ENCODE results near the gene GORASP1. TPM values are rescaled to one million over a fixed set of nuclear protein-coding genes. Genes with fewer than 3 reads are reported as not detected.

GORASP1 gene
- polyA plus RNA-seq, 3 donors: 62.7 to 80.3 (median 80.0) TPM

DNA sequence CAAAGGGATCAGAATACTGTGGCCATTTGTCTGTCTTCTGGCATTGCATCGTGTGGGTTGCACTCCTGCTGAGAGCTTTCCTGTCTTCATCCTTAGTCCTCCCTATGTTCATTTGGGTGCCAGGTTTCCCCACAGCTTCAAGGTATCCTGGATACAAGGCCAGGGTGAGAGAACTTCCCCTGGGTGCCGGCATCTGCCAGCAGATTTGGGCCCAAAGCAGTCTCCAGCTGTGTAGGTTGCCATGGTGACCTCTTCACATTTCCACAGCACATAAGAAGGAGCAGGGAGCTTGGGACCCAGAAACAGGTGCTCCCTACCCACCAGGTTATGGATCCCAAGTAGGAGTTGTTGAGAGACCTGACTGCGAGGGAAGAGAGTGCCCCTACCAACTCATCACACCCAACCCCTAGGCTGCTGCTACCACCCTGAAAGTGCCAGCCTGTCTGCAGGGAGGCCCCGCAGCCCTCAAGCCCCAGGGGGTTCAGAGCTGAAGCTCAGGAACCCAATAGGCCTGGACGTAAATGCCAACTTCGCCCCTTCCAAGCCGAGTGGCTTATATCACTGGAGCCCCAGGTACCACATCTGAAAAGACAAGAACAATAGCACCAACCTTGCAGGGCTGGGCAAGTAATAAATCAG is 20.0 kb upstream of the GORASP1 start:
- DNase-seq: no peak

DNA sequence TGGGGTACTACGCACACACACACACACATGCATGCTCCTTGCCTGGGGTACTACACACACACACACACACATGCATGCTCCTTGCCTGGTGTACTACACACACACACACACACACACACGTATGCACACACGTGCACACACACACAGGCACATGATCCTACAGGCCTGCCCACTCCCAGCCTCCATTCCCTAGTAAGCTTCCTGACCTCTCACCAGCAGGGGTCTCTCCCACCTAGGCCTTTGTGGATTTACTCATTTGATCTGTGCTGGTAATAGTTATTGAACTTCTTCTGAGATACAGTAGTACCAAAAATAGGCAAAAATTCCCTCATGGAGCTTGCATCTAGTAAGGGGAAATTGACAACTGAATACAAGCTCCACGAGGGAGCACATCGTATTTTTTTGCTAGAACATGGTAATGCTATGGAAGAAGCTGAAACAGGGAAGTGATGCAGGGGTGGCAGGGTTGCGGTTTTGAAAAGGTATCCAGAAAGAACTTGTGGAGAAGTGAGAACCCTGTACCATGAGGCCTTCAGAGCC is 19.2 kb upstream of the GORASP1 start:
- peak; percentile 38 for DNase-seq

DNA sequence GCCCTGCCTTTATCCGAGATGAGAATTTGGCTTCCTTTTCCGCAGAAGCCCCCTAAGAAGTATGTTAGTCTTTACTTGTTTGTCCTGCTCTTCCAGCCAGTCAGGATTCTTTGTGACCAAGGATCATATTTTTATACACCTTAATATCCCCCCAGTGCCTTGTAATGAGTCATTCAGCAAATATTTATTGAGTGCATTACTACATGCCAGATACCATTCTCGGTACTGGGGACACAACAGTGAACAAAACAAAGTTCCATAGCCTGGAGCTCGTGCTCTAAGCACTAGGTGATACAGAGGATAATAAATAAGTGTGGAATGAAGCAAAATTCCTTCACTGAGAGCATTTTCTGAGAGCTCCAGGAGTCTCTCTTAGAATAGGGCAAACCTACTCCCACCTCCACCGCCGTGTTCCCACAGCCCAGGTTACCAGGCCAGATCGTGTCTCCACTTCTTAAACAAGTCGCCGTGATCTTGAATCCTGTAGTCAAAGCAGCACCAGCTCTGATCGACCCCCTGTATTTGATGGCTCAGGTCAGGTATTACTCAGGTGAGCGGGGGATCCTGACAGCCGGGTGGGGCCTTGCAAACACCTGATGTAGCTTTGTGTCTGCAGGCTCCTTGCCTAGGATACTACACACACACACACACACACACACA is 18.5 kb upstream of the GORASP1 start:
- no peak for DNase-seq

DNA sequence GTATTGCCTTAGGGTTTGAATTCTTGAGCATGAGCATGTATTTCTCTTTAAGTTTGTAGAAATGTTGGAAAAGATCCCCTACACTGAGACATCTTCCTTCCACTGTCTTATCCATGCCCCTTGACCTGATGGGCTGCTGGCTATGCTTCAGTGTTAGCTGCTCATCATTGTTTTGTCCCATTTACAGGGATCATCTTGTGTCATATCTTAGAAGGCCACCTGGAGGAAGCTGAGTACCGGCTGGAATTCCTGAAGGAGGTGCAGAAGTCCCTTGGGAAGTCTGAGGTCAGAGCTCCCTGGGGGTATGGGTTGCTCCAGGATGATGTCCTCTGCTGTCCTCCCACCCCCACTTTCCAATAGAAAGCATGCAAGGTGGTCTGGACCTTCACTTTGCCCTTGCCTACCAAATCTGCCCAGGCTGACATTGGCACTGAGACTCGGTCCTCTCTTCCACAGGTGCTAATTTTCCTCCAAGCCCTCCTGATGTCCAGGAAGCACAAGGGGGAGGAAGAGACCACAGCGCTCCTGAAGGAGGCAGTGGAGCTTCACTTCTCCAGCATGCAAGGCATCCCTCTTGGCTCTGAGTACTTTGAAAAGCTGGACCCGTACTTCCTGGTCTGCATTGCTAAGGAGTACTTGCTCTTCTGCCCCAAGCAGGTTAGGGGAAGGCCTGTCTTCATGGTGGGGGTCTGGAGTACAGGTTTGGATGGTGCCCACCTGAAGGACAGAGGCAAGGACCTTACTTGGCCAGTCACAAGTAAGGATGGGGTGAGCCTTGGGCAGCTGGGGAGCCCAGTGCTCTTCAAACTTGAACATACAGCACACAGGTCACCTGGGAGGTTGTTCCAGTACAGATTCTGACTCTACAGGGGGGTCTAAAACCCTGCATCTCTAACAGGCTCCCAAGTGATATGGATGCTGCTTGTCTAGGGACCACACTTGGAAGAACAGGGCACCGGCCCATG is 17.7 kb upstream of the GORASP1 start:
- DNase-seq: no peak

DNA sequence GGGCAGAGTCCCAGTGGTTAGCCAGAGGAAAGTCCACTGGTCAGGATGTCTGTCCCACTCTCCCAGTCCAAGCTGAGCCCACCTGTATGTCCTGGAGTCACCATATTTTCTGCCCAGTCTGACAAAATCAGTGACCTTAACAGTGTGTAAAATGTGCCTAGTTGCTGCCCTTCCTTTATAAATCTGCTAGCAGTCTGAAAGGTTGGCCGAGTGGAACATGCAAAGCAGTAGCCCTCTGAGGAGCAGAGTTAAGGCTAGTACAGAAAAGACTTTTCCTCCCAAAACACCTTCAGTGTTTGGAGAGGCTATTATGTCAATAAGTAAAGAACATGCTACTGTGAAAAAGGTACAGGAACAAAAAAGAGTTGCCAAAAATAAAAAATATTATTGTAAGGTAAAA is 15.4 kb upstream of the GORASP1 start:
- no peak for DNase-seq

DNA sequence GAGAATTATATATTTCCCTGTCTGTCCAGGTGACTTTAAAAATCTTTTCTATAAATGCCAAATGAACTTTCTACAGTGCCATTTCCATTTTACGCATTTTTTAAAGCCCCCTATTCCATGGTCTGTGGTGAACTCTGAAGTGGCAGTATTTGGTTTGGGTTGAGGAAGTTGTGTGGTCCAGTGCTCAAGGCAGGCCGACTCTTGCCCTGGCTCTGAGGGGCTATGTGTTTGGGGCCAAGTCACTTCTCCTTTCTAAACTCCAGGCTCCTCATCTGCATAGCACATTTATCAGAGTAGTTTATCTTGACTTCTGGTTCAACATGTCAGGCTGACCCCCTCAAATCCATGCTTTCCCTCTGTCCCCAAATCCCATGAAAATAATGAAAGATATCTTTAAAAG is 14.2 kb upstream of the GORASP1 start:
- no peak for DNase-seq

DNA sequence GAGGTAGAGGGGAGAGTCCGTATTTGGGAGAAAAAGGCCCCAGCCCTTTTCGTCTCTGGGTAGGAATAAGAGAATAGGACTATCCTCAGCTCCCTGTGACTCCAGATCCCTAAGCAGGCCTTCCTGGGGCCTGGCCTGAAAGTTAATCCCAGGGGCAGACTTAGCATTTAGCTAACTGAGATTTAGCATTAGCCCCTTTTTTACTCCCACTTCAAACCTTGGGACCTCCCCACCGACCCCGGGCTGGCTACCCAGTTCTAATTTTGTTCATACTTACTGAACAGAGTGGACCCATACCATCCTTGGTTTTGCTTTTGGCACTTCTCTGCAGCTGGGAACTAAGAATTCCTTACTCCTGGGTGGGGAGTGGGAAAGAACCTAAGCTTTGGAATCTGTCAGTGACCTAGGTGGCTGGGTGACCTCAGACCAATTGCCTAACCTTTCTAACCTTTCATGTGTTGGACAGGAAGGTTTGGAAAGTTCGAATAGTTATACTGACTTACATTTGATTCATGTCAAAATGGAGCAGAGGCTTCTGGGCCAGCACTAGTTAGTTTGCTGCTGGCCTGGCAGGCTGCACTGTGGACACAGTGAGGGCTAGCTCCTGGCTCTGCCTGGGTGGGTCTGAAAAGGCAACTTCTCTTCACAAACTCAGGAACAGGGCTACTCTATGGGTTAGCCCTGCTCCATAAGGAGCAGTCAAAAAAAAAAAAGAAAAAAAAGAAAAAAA is 11.7 kb upstream of the GORASP1 start:
- no peak for DNase-seq

DNA sequence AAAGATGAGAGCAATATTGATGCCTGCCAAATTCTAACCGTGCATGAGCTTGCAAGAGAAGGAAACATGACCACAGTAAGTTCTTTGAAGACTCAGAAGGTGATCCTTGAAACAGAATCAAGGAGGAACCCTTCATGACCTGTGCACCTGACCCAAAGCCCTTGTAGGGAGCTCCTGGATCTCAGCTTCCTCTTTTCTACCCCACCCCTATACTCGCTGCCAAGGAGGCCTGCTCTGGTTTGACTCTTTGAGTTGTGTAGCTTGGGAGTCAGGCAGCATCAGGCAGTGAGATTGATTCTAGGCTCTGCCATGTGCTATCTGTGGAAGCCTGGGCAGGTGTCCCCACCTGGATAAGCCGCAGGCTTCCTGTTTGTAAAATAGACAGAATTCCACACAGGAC is 10.7 kb upstream of the GORASP1 start:
- DNase-seq: no peak

DNA sequence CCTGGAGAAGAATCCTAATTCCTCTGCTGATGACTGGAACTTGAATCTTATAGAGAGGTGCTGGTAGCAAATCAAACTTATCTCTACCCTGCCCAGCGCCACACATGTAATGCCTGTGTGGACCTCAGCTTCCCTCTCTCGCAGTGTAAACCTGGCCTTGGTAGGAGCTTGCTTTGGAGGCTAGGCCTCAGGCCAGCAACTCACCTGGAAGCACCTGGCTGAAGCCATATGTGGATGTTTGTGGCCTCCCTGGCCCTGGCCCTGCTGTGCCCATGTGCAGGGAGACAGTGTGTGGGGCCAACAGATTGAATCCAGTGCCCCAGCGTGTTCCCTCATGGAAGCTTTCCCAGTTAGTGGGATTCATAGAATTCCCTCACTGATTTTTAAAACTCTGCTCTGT is 8.4 kb upstream of the GORASP1 start:
- DNase-seq: no peak

DNA sequence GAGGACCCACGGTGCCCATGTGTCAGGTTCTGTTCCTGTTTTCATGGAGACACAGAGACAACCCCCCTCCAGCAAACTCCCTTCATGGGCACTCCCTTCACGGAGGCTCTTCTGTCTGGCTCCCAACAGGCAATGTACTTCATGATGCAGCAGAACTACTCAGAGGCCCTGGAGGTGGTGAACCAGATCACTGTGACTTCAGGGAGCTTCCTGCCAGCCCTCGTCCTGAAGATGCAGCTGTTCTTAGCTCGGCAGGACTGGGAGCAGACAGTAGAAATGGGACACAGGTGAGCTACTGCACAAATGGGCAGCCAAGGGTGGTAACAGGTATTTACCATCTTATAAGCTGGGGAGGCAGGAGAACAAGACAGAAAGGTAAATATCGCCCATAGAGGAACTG is 7.0 kb upstream of the GORASP1 start:
- DNase-seq: no peak

DNA sequence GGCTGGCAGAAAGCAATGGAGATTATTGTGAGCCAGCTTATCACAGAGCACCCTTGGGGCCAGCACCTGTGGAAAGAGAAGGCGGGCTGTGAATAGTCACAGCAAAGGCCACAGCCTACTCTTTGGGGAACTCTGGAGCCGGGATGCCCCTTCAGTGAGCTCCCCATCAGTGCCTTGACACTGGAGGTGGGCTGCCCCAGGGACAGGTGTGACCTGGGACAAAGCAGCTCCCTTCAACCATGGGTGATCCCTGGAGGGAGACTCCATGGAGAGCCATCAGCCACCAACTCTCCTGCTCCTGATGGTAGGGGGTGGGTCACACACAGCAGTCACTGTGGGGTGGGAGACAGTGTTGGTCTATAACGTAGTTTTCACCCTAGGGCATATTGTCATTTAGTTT is 5.9 kb upstream of the GORASP1 start:
- DNase-seq: no peak

DNA sequence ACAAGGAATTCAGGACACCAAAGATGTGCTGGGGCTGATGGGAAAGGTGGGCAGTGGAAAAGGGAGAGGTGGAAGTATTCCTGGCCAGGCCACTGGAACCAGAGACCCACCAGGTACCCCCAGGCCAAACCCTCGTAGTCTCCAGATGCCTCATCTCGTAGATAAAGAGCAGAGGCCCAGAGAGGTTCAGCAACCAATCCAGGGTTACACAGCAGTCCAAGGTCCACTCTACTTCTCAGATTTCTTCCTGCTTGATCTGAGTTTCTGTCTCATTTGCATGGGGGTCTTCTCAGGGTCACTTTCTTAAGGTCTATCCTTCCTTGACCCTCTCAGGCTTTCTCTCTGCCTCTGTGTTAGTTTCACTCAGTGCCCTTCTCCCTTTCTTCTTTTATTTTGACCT is 5.1 kb upstream of the GORASP1 start:
- DNase-seq: no peak

DNA sequence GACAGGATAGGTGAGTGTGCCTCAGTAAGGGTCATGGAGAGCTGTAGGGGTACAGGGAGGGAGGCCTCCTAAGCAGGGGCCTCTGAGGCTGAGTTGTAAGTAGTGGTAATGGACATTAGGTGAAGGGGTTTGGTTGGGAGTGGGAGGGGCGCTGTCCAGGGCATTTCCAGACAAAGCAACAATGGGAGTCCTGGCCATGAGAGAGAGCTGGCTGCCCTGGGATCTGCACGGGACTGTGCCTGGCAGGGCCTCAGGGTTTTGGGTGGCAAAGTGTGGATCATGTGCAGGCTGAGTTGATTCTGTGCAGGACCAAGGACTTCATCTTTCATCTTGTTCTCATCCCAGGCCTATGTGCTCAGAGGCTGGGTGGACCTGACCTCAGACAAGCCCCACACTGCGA is 4.7 kb upstream of the GORASP1 start:
- DNase-seq: no peak

DNA sequence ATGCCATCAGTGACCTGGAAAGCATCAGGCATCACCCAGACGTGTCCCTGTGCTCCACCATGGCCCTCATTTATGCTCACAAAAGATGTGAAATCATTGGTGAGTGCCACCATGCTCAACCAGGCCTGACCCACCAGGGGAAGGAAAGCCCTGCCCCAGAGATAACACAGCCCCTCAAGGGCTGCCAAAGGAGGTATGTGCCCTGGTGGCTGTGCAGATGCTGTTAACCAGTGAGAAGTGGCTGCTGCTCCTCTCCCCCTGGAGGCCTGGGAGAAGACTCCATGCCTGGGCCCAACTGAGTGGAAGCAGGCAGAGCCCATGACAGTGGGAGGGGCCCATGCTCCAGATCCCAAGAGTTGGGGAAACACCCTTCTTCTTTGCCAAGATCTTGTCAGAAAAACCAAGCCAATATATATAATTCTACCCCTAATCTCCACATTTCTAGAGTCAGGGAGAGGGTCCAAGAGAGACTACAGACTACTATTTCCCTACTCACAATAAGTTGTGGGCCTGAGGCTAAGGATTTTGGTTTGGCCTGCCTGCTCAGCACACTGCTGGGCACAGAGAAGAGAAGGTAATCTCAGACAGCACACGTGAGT is 2.7 kb upstream of the GORASP1 start:
- DNase-seq: no peak

DNA sequence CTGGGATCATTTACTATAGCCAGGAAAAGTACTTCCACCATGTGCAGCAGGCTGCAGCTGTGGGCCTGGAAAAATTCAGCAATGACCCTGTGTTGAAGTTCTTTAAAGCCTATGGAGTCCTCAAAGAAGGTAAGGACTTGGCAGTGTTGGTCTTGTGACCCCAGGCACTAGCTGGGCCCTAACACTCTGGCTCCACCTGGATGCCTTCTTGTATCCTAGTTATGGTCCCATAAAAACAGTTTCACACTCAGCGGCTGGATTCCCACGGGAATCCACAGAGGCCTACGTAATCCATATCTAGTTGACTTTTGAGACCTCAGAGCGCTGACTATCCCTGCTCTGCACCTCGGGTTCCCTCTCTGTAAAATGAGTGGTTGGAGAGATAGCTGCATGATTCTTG is 1.7 kb upstream of the GORASP1 start:
- DNase-seq: no peak

DNA sequence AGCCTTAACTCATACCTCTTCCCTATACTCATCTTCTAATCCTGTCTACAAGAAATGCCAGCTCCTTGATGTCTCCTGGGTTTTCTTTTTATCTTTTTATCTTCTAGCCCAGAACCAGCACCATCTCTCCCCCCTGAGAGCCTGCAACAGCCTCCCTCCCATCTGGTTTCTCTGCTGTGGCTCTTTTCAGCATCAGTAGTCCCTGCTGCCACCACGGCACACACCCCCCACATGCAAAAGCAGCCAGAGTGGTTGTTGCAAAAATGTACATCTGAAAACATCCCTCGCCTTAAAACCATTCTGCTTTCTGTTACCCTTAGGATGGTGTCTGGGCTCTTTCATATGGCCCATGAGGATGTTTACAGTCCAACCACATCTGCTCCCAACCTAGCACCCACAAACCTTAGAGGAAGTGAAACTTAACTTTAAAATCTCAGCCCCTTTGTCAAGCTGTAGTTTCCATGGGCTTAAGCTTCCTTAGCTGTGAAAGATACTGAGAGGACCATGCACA is 828 bp upstream of the GORASP1 start:
- DNase-seq: no peak

DNA sequence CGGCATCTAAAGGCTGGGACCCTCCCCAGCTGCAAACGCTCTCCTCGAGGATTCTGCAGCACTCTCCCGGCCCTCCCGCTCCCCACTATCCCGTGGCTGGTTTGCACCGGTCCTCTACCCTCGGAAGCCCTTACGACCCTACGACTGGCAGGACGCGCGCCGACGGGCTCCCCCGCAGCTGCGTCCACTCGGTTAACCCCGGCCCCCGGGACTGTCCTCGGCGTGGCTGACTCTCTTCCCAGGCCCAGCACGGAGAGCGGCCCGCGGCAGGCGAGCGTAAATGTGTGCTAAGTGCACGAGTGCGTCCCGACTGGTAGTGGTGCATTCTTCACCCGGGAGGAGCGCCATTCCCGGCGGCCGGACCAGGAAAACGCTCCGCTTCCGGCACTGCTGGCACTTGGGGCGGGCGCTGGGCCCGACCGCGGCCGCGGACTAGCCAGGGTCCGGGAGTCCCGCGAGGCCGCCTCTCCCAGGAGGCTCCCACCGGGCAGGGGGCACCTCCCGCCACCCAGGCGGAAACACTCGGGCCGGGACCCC is 508 bp downstream of the GORASP1 start:
- no peak for DNase-seq

DNA sequence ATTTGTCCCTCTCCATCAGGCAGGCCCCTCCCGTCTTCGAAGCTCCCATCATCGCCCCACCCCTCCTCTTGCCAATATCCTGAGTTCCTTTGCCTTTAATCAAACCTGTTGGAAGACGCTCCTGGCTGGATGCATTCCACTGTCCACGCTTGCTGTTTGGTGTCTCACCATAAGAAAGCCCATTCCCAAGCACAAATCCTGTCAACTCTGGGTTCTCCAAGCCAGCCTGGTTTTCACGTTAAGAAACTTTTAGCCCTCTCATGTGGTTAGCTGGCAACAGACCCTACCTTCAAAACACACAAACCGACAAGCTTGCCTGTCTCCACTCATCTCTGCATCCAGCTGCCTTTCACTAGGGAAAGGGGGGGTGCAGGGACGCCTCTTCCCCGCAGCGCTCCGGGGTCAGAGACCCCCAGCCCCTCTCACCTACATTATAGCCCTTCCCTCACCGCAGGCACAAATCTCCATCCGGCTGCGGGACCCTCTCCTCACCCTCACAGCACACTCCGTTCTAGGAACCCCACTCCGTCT is 1.1 kb downstream of the GORASP1 start:
- no peak for DNase-seq

DNA sequence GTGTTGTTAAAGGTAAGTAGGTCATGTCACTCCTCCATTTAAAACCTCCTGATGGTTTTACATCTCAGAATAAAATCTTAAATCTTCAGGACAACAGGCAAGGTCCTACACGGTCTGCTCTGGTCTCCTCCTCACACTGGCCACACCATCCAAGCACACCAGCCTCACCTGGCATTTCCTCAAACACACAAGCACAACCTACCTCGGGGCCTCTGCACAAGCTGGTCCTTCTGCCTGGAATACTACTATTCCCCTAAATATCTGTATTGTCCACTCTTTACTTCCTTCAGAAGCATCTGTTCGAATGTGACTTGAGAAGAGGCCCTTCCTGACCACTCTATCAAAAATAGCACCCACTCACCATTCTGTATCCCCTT is 1.8 kb downstream of the GORASP1 start:
- no peak for DNase-seq

DNA sequence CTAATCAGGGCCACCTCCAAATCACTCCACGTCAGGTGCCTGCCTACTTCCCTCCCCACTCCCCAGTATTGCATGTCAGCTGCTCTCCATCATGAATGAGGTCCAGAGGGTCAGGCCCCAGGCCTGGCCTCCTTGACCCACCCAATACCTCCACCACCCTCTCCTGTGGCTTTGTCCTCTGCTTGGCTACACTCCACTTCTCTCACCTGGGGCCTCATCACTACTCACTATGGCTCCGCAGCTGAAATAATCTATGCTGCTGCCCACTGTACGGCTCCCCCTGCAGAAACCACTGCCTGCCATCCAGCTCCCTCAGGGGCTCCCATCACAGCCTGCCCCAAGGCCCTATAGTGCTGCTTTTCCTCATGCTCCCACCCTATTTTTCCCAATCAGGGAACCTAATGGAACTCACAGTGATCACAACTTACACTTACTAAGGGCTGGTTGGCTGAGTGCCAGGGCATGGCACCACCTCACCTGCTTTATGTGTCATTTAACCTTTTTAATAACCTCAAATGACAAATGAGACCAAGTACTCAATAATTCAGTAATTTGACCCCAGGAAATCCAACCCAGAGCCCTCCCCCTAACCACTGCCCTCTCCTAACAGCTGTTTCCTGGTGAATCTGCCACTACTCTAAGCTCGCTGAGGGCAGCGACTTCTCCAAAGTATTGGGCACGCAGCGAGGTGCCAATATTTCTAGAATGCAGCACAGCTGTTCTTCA is 2.3 kb downstream of the GORASP1 start:
- DNase-seq: no peak

All from renal pelvis (tissue), 4 donors.